A549 (cell line): ENCODE data around the gene MORN1.

Experiments used
- BCL3 ChIP-seq: fragments of >200 bp; sonication (Bioruptor Twin); formaldehyde crosslinking; IDR thresholded peaks from 3 replicates; pipeline ENCODE4 v1.6.1; 2016
- CEBPB ChIP-seq, 2 experiments: fragments of >200 bp in 1 of 2; sonication (Bioruptor Twin) in 1 of 2; formaldehyde crosslinking in 1 of 2; IDR thresholded peaks; 2 replicates each; pipeline ENCODE4 v1.6.1; 2012 to 2016
- CTCF ChIP-seq: fragments of >200 bp; sonication (Bioruptor Twin); formaldehyde crosslinking; IDR thresholded peaks from 3 replicates; pipeline ENCODE4 v1.5.1; 2016
- E2F6 ChIP-seq: IDR thresholded peaks from 2 replicates; pipeline ENCODE4 v1.6.1; 2012; ENCODE audit warnings: low read depth, borderline replicate concordance
- EP300 ChIP-seq, 2 experiments: fragments of >200 bp; sonication (Bioruptor Twin); formaldehyde crosslinking; IDR thresholded peaks; 2 replicates in 1 of 2; 3 replicates in 1 of 2; pipeline ENCODE4 v1.6.1; 2016 to 2017
- HOXA7 ChIP-seq: fragments of 250-450 bp; sonication (Bioruptor Pico); IDR thresholded peaks from 2 replicates; pipeline ENCODE4 v1.5.0; 2020; ENCODE audit warnings: mild to moderate bottlenecking, moderate library complexity
- KDM1A ChIP-seq: fragments of 200-600 bp; sonication (generic); IDR thresholded peaks from 2 replicates; pipeline ENCODE4 v1.6.1; 2016; ENCODE audit warnings: low read depth, mild to moderate bottlenecking
- MAX ChIP-seq: IDR thresholded peaks from 2 replicates; pipeline ENCODE4 v1.6.1; 2012
- MAZ ChIP-seq: fragments of 150-350 bp; IDR thresholded peaks from 2 replicates; pipeline ENCODE4 v1.6.1; 2014; ENCODE audit warnings: antibody characterized with exemption, low read depth, low read length, borderline replicate concordance
- POLR2A ChIP-seq: IDR thresholded peaks from 2 replicates; pipeline ENCODE4 v1.6.1; 2012; ENCODE audit warnings: mild to moderate bottlenecking, low read length
- RAD21 ChIP-seq, 2 experiments: fragments of >200 bp in 1 of 2; sonication (Bioruptor Twin) in 1 of 2; formaldehyde crosslinking in 1 of 2; IDR thresholded peaks in 1 of 2; conservative IDR thresholded peaks in 1 of 2; 2 replicates in 1 of 2; 3 replicates in 1 of 2; pipeline ENCODE4 v1.6.1; 2012 to 2018; ENCODE audit warnings: inconsistent platforms in 1 of 2
- SMC3 ChIP-seq: fragments of >200 bp; sonication (Bioruptor Twin); formaldehyde crosslinking; IDR thresholded peaks from 3 replicates; pipeline ENCODE4 v1.6.1; 2018; ENCODE audit warnings: inconsistent platforms
- TP53 ChIP-seq: fragments of 250-450 bp; sonication (Bioruptor Pico); IDR thresholded peaks from 2 replicates; pipeline ENCODE4 v1.5.0; 2021; ENCODE audit warnings: mild to moderate bottlenecking, moderate library complexity
- USF2 ChIP-seq: fragments of 450-650 bp; IDR thresholded peaks from 2 replicates; pipeline ENCODE4 v1.6.1; 2014; ENCODE audit warnings: antibody characterized with exemption

GRCh38 chr1:2356911-2357845, 34.2 kb downstream of the MORN1 start:
- TF ChIP-seq CTCF (no peak), MAZ (no peak), E2F6 (no peak), HOXA7 (CRISPR knock-in tag) (no peak), CEBPB (IDR thresholded peaks at IDR 0.05) (no peak), USF2 (no peak), KDM1A (no peak), POLR2A (no peak), MAX (no peak), EP300 (IDR thresholded peaks at IDR 0.05) (no peak), SMC3 (no peak), BCL3 (no peak), TP53 (CRISPR knock-in tag) (no peak), RAD21 (conservative IDR thresholded peaks at IDR 0.05 in 1 of 2, IDR thresholded peaks at IDR 0.05 in 1 of 2) (no peak)
